ENCODE measurements around the gene EPHB2. TPM values are rescaled to one million over a fixed set of nuclear protein-coding genes. Genes with fewer than 3 reads are reported as not detected.

The EPHB2 gene
- total and polyA plus RNA-seq, 2 of the 4 experiments (the other 2 are of a cell fraction) = 52.3 to 58.8 TPM

- Histone ChIP-seq H4K91ac (ENCODE audit: insufficient read depth, low read depth, low read length) (no peak overlapping the region), H3K9me1 (ENCODE audit: insufficient read depth, low read length) (no peaks in the 10 kb centered on the region), H2BK15ac (ENCODE audit: low read depth, low read length) (no peak overlapping the region), H3K4ac (ENCODE audit: low read depth, low read length) (no peak overlapping the region), H2AFZ (replicated peaks; ENCODE audit: low read length, poor library complexity) (no peak overlapping the region), H3K9ac (ENCODE audit: low read depth, low read length) (no peak overlapping the region), H3K9me3 (ENCODE audit: control insufficient read depth, insufficient read depth, low read length) (no peaks in the 10 kb centered on the region), H4K20me1 (ENCODE audit: insufficient read depth, low read length) (no peaks in the 10 kb centered on the region), H2BK5ac (ENCODE audit: low read depth, low read length, poor library complexity, severe bottlenecking) (no peak overlapping the region), H2AK9ac (replicated peaks; ENCODE audit: low read depth, low read length, poor library complexity) (no peak overlapping the region), H3K23ac (ENCODE audit: low read depth, low read length) (no peak overlapping the region), H3K56ac (ENCODE audit: extremely low read depth, insufficient read depth, low read length) (no peak overlapping the region), H2AK5ac (ENCODE audit: low read depth, low read length) (no peak overlapping the region), H3K27ac (ENCODE audit: insufficient read depth, low read length) (no peak overlapping the region), H3K4me1 (ENCODE audit: control insufficient read depth, insufficient read depth, low read length) (no peaks in the 10 kb centered on the region), H4K5ac (ENCODE audit: low read depth, low read length) (no peak overlapping the region), H3K4me2 (ENCODE audit: low read depth, low read length) (no peak overlapping the region), H3K27me3 (ENCODE audit: control insufficient read depth, insufficient read depth, low read length) (peaks cover 73% of the 10 kb centered on the region), H3K4me3 (ENCODE audit: insufficient read depth, low read depth, low read length) (no peak overlapping the region), H2BK120ac (ENCODE audit: low read depth, low read length) (no peak overlapping the region), H4K8ac (ENCODE audit: low read depth in 2 of 2, low read length in 2 of 2) (no peak overlapping the region), H3K36me3 (ENCODE audit: control insufficient read depth, insufficient read depth, low read length) (no peaks in the 10 kb centered on the region), H2BK20ac (ENCODE audit: low read depth, low read length) (no peak overlapping the region), H3K79me1 (ENCODE audit: low read depth in 1 of 2, low read length in 2 of 2) (no peaks in the 10 kb centered on the region), H3K14ac (replicated peaks; ENCODE audit: low read depth, low read length) (no peak overlapping the region), H3K18ac (ENCODE audit: low read depth, low read length) (no peak overlapping the region)
- intact Hi-C loops (cut with micrococcal nuclease) (loop anchor here (10.0 kb wide), 1 partner anchor 302 kb away; no protein-coding TSS in a partner anchor), dilution Hi-C loops (cut with HindIII; ENCODE audit: low sequenced_read_pairs, unreplicated experiment) (no loop called here), in situ Hi-C loops (cut with MboI; ENCODE audit: low sequenced_read_pairs) (no loop called here)
- WGBS, 2 experiments (ENCODE audit: extremely low coverage in 2 of 2, insufficient read length in 1 of 2) = 69% methylated on average over 3 of the region's 5 CpGs; no CpG with 5 or more reads in 1 of the 2 experiments
- CTCF ChIA-PET = no interaction called here
- DNase-seq (no peak), ATAC-seq (ENCODE audit: low read depth) (no peak)
- POLR2A ChIA-PET (ENCODE audit: unreplicated experiment) = no interaction called here
- TF ChIP-seq CHD1 (IDR thresholded peaks at IDR 0.05; ENCODE audit: low read depth, low read length) (no peak), RFX5 (IDR thresholded peaks at IDR 0.05; ENCODE audit: low read depth, low read length) (no peak), ELK1 (IDR thresholded peaks at IDR 0.05; ENCODE audit: borderline replicate concordance, low read depth, low read length) (no peak), POLR2A (IDR thresholded peaks at IDR 0.05; ENCODE audit: low read depth, low read length) (no peak), RAD21 (IDR thresholded peaks at IDR 0.05; ENCODE audit: low read length) (no peak), USF2 (IDR thresholded peaks at IDR 0.05; ENCODE audit: low read depth, low read length) (no peak), MAZ (IDR thresholded peaks at IDR 0.05; ENCODE audit: borderline replicate concordance, low read depth, low read length) (no peak), MAFK (IDR thresholded peaks at IDR 0.05; ENCODE audit: low read depth, low read length) (no peak), SMC3 (IDR thresholded peaks at IDR 0.05; ENCODE audit: low read depth, low read length) (no peak), RCOR1 (IDR thresholded peaks at IDR 0.05; ENCODE audit: insufficient replicate concordance, low read length) (no peak), CTCF (conservative IDR thresholded peaks at IDR 0.05; ENCODE audit: low read depth, low read length) (no peak), BHLHE40 (IDR thresholded peaks at IDR 0.05; ENCODE audit: low read depth, low read length) (no peak), CEBPB (IDR thresholded peaks at IDR 0.05; ENCODE audit: low read depth, low read length) (no peak)
- no TSS peak for BruUV-seq (replicated peaks)
These were observed 48.3 kb upstream of the EPHB2 start for GRCh38 chr1:22662318-22662717.

All from IMR-90 (cell line).